HG03060 (cell line): ENCODE measurements around the gene CHN2.

Experiments
- ATAC-seq: cut with Tn5 transposase; IDR thresholded peaks from one replicate; pipeline ENCODE4 v1.9.1; 2021; ENCODE audit warnings: low read depth, moderate number of reproducible peaks; ENCODE audit not compliant: unreplicated experiment

The CHN2 gene

GRCh38 chr7:29194594-29195427, at the start of gene CHN2:
Gene CHN2, plus strand, starts transcription at chr7:29194775.
- ATAC-seq = no peak

GRCh38 chr7:29145553-29146056, 49.0 kb upstream of the CHN2 start:
- no peak for ATAC-seq

- ATAC-seq = no peak
These were observed 48.4 kb upstream of the CHN2 start, which contains the start of gene CPVL for GRCh38 chr7:29146057-29146706. Gene CPVL, minus strand, starts transcription at chr7:29146537. Its CDS starts 25,476 bp downstream, at chr7:29121061.

DNA sequence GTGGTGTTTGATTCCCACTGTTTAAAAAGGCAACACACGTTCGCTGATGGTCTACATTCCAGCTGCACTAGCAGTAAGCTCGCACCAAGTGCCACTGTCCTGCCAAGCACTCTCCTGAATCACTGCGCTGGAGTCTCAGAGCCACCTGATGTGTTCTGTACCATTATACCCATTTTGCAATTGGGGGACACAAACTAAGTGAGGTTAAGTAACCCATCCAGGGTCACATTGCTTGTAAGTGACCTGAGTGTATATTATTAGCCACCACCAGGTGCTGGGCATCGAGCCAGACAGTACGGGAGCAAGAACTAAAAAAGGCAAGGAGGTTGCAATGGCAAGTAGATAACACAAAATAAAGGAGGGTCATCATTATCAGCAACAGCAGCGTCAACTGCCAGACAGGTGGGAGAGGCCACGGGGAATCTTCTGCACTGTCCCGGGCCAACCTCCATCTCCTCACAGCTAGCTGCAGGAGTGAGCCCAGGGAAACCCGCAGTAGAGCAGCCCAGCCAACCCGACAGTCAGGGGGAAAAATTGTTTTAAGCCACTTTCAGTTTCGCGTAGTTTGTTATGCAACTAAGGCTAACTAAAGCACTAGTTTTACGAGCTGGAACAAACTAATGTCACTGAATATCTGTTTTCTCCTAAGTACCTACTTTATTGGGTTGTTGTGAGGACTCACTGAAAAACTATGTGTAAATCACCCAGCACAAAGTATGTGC, 47.5 kb upstream of the CHN2 start:
- ATAC-seq = no peak

GRCh38 chr7:29147821-29148220, 46.8 kb upstream of the CHN2 start:
- no peak for ATAC-seq

DNA sequence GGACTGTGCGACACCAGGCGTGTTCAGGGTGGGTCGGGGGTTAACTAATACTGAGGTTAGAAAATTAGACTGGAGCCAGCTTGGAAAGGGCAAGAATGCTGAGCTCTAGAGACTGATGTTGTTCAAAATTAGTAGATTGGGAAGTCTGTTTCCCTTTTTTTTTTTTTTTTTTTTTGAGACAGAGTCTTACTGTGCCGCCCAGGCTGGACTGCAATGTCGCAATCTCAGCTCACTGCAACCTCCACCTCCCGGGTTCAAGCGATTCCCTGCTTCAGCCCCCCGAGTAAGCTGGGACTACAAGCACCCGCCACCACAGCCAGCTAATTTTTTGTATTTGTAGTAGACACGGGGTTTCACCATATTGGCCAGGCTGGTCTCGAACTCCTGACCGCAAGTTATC, 45.5 kb upstream of the CHN2 start:
- no peak for ATAC-seq

DNA sequence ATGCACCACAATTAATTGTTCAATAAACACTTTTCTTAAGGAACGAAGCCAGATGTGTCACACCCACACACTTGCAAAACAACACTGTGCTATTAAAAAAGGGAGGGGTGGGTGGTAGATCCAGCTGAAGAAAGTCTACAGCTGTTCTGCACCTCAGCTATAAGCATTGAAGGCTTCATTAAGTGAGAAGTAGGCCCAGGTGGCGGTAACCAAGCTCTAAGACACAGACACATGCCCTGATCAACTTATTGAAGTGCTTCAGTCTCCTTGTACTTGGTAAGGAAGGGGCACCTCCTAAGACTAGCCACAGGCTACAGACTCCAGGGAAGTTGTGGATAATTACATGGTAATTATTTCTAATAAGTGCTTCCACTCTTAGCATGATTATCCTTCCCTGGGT, 43.7 kb upstream of the CHN2 start:
- no peak for ATAC-seq

DNA sequence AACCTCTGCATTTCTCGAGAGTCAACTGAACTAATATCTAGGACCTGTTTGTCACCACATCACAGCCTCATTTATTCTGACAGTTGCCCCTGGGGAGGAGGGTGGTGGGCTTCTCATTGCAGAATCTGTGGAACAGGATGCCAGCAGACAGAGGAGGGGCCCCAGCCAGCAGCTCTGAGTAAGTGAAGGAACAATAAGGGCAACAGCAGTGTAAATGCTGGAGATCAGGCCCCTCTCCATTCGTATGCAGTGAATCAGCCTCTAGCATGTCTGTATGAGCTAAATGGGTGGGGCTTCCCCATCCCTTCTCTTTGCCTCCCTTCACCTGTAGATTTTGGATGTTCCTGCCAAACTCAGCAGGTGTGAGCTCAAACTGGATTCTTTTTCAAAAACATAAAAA, 40.5 kb upstream of the CHN2 start:
- no peak for ATAC-seq

DNA sequence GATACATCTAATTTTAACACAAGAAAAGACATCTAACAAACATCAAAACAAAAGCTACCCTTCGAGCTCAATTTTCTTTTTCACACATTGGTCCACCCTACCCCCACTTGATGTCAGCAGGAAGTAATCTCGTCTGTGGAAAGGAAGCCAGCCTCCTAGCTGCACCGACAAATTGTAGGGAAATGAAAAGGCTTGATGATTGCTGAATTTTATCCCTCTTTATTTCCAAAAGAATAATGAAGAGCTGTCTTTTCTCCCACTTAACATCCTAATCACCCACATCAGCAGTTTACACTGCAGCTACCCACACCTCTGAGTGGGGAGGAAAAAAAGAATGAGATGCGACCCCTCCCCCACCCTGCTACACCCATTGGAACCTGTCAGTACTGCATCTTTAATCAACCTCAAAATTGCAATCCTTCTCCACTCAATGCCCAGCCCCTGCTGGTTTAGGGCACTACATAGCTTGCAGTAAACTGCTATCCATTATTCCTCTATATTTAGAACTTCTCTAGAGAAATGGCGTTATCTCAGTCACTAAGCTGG, 37.6 kb upstream of the CHN2 start:
- ATAC-seq = no peak

DNA sequence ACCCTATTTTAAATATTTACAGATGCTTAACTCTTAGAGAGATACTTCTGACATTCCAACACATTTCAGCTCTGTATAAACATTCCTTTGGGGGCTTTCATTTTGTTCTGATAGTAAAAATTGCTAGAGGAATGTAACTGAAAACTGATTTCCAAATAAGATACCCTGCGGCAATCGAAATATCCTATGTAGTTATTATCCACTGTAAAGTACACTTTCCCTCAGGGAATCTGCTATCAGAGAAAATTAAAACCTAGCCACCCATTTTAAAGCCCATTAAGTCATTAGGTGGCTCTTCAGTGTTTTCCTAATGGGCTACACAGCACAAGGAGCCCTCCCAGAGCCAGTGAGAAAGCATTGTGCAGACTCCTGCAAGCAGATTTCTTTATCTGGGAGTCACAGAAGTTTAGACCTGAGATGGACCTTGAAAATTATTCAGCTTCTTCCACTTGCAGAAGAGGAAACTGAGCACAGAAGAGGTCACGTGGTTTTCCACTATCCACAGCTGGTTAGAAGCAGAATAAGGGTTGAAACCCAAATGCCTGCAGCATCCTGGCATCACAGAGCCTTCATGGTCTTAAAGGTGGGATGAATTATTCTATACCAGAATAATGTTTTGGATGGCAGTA, 35.7 kb upstream of the CHN2 start:
- no peak for ATAC-seq

- no peak for ATAC-seq
These were observed 34.5 kb upstream of the CHN2 start for GRCh38 chr7:29160080-29160479.

- no peak for ATAC-seq
These were observed 33.3 kb upstream of the CHN2 start for GRCh38 chr7:29161231-29161630.

DNA sequence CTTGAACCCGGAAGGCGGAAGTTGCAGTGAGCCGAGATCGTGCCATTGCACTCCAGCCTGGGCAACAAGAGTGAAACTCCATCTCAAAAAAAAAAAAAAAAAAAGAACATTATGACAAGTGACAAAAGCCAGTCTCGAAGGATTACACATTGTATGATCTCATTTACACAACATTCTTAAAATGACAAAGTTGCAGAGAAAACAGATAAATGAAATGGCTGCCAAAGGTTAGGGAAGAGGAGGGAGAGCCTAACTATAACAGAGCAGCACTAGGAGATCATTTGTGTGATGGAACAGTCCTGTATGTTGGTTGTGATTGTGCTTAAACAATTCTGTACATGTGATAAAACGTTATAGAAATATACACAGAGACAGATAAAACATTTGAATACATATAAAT, 32.0 kb upstream of the CHN2 start:
- ATAC-seq = no peak

GRCh38 chr7:29163854-29164253, 30.7 kb upstream of the CHN2 start:
- no peak for ATAC-seq

- ATAC-seq = no peak
These were observed 26.9 kb upstream of the CHN2 start for GRCh38 chr7:29167721-29168120.

GRCh38 chr7:29170781-29171180, 23.8 kb upstream of the CHN2 start:
- ATAC-seq = no peak

DNA sequence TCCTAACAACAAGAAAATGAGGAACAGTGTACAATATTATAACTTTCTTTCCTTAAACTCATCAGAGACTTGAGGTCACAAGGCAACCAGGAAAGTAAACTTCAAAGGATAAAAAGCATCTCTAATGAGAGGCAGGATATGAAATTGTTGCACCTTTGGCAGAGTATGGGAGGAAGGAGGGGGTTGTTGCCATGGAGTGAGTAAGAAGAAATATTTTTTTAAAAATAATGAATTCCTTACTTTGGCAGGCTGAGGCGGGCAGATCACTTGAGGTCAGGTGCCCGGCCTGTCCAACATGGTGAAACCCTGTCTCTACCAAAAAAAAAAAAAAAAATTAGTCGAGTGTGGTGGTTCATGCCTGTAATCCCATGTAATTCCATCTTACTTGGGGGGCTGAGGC, 21.1 kb upstream of the CHN2 start:
- no peak for ATAC-seq

DNA sequence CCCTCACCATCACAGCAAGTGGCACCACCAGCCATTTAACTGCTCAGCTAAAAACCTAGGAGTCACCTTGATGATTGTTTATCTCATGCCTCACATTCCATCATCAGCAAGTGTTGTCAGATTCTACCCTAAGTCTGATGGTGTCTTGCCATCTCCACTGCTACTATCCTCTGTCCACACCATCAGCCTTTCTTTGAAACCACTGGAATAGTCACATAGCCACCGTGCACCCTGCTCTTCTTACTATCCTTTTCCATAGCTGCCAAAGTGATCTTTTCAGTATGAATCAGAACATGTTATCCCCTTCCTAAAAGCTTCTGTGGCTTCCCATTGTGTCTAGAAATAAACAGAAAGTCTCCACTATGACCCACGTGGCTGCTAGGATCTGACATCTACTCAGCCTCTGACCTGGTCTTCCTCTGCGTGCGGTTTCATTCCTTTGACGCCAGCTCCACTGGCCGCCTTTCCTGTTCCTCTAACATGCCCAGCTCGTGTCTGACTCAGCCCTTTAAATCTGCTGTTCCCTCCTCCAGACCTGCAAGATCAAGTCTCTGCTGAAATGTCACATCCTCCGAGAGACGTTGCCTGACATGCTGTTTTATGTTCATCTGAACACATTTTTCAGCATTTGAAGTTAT, 16.5 kb upstream of the CHN2 start:
- ATAC-seq = no peak

DNA sequence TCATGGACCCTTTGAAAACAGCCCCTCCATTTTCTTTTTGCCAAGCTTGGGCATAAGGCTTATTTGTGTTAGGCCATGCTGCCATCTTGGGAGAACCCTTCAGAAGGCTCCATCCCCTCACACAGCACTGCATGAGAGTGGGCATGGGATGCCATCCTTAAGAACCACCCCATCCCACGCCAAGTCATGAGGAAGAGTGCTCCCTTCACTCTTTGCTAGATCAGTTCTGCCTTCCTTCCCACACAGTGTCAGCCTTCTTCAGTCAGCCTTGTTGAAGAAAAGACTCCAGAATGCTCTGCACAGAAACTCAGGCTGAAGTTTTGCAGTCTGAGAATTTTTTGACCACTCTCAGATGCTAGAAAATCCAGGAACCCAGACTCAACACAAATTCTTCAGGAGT, 15.5 kb upstream of the CHN2 start:
- no peak for ATAC-seq

DNA sequence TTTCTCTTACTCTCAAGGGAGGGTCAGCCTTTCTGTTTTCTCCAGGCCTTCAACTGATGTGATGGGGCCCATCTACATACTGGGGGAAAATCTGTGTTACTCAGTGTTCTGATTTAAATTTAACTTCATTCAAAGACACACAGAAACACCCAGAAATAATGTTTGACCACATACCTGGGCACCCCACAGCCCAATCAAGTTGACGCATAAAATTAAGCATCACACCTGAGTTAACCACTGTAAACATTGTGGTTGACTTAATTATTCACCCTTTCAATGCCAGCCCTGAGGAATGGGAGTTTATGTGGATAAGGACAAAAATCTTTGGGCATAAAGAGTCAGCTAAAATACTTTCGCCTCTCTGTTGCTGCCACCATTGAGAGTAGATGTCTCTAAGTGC, 10.0 kb upstream of the CHN2 start:
- no peak for ATAC-seq
